ENCODE results near the gene UGP2.

GRCh38 chr2:63882395-63883105 is 40.9 kb downstream of the UGP2 start:
- no peak for TF ChIP-seq POLR2AphosphoS5 (IDR thresholded peaks at IDR 0.05; ENCODE audit: low read depth, low read length)
- TF ChIP-seq, protein P1, sequence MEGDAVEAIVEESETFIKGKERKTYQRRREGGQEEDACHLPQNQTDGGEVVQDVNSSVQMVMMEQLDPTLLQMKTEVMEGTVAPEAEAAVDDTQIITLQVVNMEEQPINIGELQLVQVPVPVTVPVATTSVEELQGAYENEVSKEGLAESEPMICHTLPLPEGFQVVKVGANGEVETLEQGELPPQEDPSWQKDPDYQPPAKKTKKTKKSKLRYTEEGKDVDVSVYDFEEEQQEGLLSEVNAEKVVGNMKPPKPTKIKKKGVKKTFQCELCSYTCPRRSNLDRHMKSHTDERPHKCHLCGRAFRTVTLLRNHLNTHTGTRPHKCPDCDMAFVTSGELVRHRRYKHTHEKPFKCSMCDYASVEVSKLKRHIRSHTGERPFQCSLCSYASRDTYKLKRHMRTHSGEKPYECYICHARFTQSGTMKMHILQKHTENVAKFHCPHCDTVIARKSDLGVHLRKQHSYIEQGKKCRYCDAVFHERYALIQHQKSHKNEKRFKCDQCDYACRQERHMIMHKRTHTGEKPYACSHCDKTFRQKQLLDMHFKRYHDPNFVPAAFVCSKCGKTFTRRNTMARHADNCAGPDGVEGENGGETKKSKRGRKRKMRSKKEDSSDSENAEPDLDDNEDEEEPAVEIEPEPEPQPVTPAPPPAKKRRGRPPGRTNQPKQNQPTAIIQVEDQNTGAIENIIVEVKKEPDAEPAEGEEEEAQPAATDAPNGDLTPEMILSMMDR (IDR thresholded peaks at IDR 0.05): no peak
- no peak for TF ChIP-seq SIN3A (IDR thresholded peaks at IDR 0.05; ENCODE audit: borderline replicate concordance, insufficient read depth, low read depth, low read length)
- TF ChIP-seq TCF7L2 (IDR thresholded peaks at IDR 0.05; ENCODE audit: low read depth, low read length): no peak
- TF ChIP-seq, protein P2, sequence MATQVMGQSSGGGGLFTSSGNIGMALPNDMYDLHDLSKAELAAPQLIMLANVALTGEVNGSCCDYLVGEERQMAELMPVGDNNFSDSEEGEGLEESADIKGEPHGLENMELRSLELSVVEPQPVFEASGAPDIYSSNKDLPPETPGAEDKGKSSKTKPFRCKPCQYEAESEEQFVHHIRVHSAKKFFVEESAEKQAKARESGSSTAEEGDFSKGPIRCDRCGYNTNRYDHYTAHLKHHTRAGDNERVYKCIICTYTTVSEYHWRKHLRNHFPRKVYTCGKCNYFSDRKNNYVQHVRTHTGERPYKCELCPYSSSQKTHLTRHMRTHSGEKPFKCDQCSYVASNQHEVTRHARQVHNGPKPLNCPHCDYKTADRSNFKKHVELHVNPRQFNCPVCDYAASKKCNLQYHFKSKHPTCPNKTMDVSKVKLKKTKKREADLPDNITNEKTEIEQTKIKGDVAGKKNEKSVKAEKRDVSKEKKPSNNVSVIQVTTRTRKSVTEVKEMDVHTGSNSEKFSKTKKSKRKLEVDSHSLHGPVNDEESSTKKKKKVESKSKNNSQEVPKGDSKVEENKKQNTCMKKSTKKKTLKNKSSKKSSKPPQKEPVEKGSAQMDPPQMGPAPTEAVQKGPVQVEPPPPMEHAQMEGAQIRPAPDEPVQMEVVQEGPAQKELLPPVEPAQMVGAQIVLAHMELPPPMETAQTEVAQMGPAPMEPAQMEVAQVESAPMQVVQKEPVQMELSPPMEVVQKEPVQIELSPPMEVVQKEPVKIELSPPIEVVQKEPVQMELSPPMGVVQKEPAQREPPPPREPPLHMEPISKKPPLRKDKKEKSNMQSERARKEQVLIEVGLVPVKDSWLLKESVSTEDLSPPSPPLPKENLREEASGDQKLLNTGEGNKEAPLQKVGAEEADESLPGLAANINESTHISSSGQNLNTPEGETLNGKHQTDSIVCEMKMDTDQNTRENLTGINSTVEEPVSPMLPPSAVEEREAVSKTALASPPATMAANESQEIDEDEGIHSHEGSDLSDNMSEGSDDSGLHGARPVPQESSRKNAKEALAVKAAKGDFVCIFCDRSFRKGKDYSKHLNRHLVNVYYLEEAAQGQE (IDR thresholded peaks at IDR 0.05; ENCODE audit: insufficient read depth in 1 of 2, low read depth in 2 of 2, low read length in 1 of 2): no peak

Measured in Panc1 (cell line).